HG02678 (cell line): Measurements from ENCODE around the gene GADL1.

Source experiments
- ATAC-seq: cut with Tn5 transposase; IDR thresholded peaks from one replicate; pipeline ENCODE4 v1.9.1; 2021; ENCODE audit warnings: mild to moderate bottlenecking, moderate library complexity; ENCODE audit not compliant: unreplicated experiment

GADL1 gene

GRCh38 chr3:30729936-30730335 is 164.5 kb downstream of the GADL1 start:
- no peak for ATAC-seq

- ATAC-seq: no peak
Observed at GRCh38 chr3:30729512-30729911, 164.9 kb downstream of the GADL1 start.

- no peak for ATAC-seq
Observed at GRCh38 chr3:30728143-30728542, 166.3 kb downstream of the GADL1 start.

- no peak for ATAC-seq
Observed at GRCh38 chr3:30724863-30725262, 169.6 kb downstream of the GADL1 start.

GRCh38 chr3:30723211-30723610 is 171.2 kb downstream of the GADL1 start:
- no peak for ATAC-seq

GRCh38 chr3:30721314-30721634 is 173.2 kb downstream of the GADL1 start:
- ATAC-seq: no peak

- ATAC-seq: no peak
Observed at GRCh38 chr3:30720586-30721313, 173.7 kb downstream of the GADL1 start.

- no peak for ATAC-seq
Observed at GRCh38 chr3:30719536-30719935, 174.9 kb downstream of the GADL1 start.

- ATAC-seq: no peak
Observed at GRCh38 chr3:30713885-30714503, 180.5 kb downstream of the GADL1 start.

- ATAC-seq: no peak
Observed at GRCh38 chr3:30712991-30713390, 181.5 kb downstream of the GADL1 start.

GRCh38 chr3:30711867-30712266 is 182.6 kb downstream of the GADL1 start:
- no peak for ATAC-seq

- ATAC-seq: no peak
Observed at GRCh38 chr3:30711151-30711550, 183.3 kb downstream of the GADL1 start.

GRCh38 chr3:30710017-30710416 is 184.4 kb downstream of the GADL1 start:
- ATAC-seq: no peak

GRCh38 chr3:30708472-30708871 is 186.0 kb downstream of the GADL1 start:
- no peak for ATAC-seq

GRCh38 chr3:30707825-30708224 is 186.6 kb downstream of the GADL1 start:
- no peak for ATAC-seq

GRCh38 chr3:30704931-30705890 is 189.2 kb downstream of the GADL1 start:
- no peak for ATAC-seq

GRCh38 chr3:30702828-30703397 is 191.5 kb downstream of the GADL1 start:
- ATAC-seq: no peak

- no peak for ATAC-seq
Observed at GRCh38 chr3:30702038-30702827, 192.2 kb downstream of the GADL1 start.

GRCh38 chr3:30700702-30701321 is 193.6 kb downstream of the GADL1 start:
- no peak for ATAC-seq

- no peak for ATAC-seq
Observed at GRCh38 chr3:30699927-30700326, 194.5 kb downstream of the GADL1 start.
